Adipocyte (in vitro differentiated cells): ENCODE data around the gene GRM7.

Experiments
- DNase-seq: peaks from one replicate; pipeline ENCODE4 v3.0.0-alpha.2; 2015; ENCODE audit warnings: low read depth
- H3K27me3 ChIP-seq: replicated peaks from 2 replicates; pipeline ENCODE4 v1.7.0; 2013; ENCODE audit warnings: mild to moderate bottlenecking, low read length, moderate library complexity; ENCODE audit not compliant: control insufficient read depth, insufficient read depth
- H3K36me3 ChIP-seq: 2 replicates; pipeline ENCODE4 v1.7.0; 2013; ENCODE audit warnings: low read length, mild to moderate bottlenecking, moderate library complexity; ENCODE audit not compliant: control insufficient read depth, insufficient read depth, severe bottlenecking
- H3K4me1 ChIP-seq: 2 replicates; pipeline ENCODE4 v1.7.0; 2013; ENCODE audit warnings: mild to moderate bottlenecking, low read length, moderate library complexity; ENCODE audit not compliant: control insufficient read depth, insufficient read depth
- H3K4me3 ChIP-seq: 2 replicates; pipeline ENCODE4 v1.7.0; 2013; ENCODE audit warnings: mild to moderate bottlenecking, low read length, moderate library complexity
- H3K9ac ChIP-seq: 2 replicates; pipeline ENCODE4 v1.7.0; 2013; ENCODE audit warnings: mild to moderate bottlenecking, low read length, moderate library complexity
- H3K9me3 ChIP-seq: 2 replicates; pipeline ENCODE4 v1.7.0; 2013; ENCODE audit warnings: mild to moderate bottlenecking, low read length, moderate library complexity; ENCODE audit not compliant: control insufficient read depth

The GRM7 gene

GRCh38 chr3:7070461-7070860 lies 209.5 kb downstream of the GRM7 start:
- no peak overlapping the region for H3K4me3 ChIP-seq
- no peaks in the 10 kb centered on the region for H3K4me1 ChIP-seq
- H3K27me3 ChIP-seq: no peaks in the 10 kb centered on the region
- H3K9me3 ChIP-seq: no peaks in the 10 kb centered on the region
- no peaks in the 10 kb centered on the region for H3K36me3 ChIP-seq
- no peak overlapping the region for H3K9ac ChIP-seq
- no peak for DNase-seq

GRCh38 chr3:7074217-7074616 lies 213.3 kb downstream of the GRM7 start:
- no peaks in the 10 kb centered on the region for H3K36me3 ChIP-seq
- DNase-seq: no peak
- no peaks in the 10 kb centered on the region for H3K27me3 ChIP-seq
- H3K9ac ChIP-seq: no peak overlapping the region
- no peaks in the 10 kb centered on the region for H3K4me1 ChIP-seq
- no peaks in the 10 kb centered on the region for H3K9me3 ChIP-seq
- H3K4me3 ChIP-seq: no peak overlapping the region

GRCh38 chr3:7075117-7075516 lies 214.2 kb downstream of the GRM7 start:
- DNase-seq: no peak
- H3K9ac ChIP-seq: no peak overlapping the region
- H3K4me3 ChIP-seq: no peak overlapping the region
- no peaks in the 10 kb centered on the region for H3K4me1 ChIP-seq
- H3K36me3 ChIP-seq: no peaks in the 10 kb centered on the region
- H3K27me3 ChIP-seq: no peaks in the 10 kb centered on the region
- H3K9me3 ChIP-seq: no peaks in the 10 kb centered on the region

- no peak for DNase-seq
- H3K4me3 ChIP-seq: no peak overlapping the region
- H3K27me3 ChIP-seq: no peaks in the 10 kb centered on the region
- no peaks in the 10 kb centered on the region for H3K9me3 ChIP-seq
- no peak overlapping the region for H3K9ac ChIP-seq
- H3K36me3 ChIP-seq: no peaks in the 10 kb centered on the region
- no peaks in the 10 kb centered on the region for H3K4me1 ChIP-seq
Measured at GRCh38 chr3:7075901-7076300, 215.0 kb downstream of the GRM7 start.

GRCh38 chr3:7082244-7082643 lies 221.3 kb downstream of the GRM7 start:
- no peaks in the 10 kb centered on the region for H3K9me3 ChIP-seq
- no peak overlapping the region for H3K4me3 ChIP-seq
- no peak for DNase-seq
- H3K4me1 ChIP-seq: peaks cover 3% of the 10 kb centered on the region
- no peaks in the 10 kb centered on the region for H3K27me3 ChIP-seq
- H3K36me3 ChIP-seq: no peaks in the 10 kb centered on the region
- no peak overlapping the region for H3K9ac ChIP-seq

- Histone ChIP-seq H3K9ac (no peak overlapping the region), H3K4me1 (peaks cover 3% of the 10 kb centered on the region), H3K27me3 (no peaks in the 10 kb centered on the region), H3K9me3 (no peaks in the 10 kb centered on the region), H3K4me3 (no peak overlapping the region), H3K36me3 (no peaks in the 10 kb centered on the region)
- DNase-seq: no peak
Measured at GRCh38 chr3:7086417-7086816, 225.5 kb downstream of the GRM7 start.

GRCh38 chr3:7095116-7095515 lies 234.2 kb downstream of the GRM7 start:
- Histone ChIP-seq H3K27me3 (no peaks in the 10 kb centered on the region), H3K4me1 (peaks cover 3% of the 10 kb centered on the region), H3K9me3 (peaks cover 4% of the 10 kb centered on the region), H3K36me3 (no peaks in the 10 kb centered on the region), H3K4me3 (no peak overlapping the region), H3K9ac (no peak overlapping the region)
- DNase-seq: no peak

GRCh38 chr3:7100136-7100535 lies 239.2 kb downstream of the GRM7 start:
- H3K27me3 ChIP-seq: no peaks in the 10 kb centered on the region
- no peak overlapping the region for H3K9ac ChIP-seq
- H3K9me3 ChIP-seq: peaks cover 10% of the 10 kb centered on the region
- H3K4me1 ChIP-seq: no peaks in the 10 kb centered on the region
- H3K4me3 ChIP-seq: no peak overlapping the region
- no peaks in the 10 kb centered on the region for H3K36me3 ChIP-seq
- DNase-seq: no peak

GRCh38 chr3:7106635-7107034 lies 245.7 kb downstream of the GRM7 start:
- no peak for DNase-seq
- Histone ChIP-seq H3K4me3 (no peak overlapping the region), H3K27me3 (no peaks in the 10 kb centered on the region), H3K36me3 (no peaks in the 10 kb centered on the region), H3K9ac (no peak overlapping the region), H3K9me3 (peaks cover 7% of the 10 kb centered on the region), H3K4me1 (no peaks in the 10 kb centered on the region)

GRCh38 chr3:7112523-7113056 lies 251.7 kb downstream of the GRM7 start:
- no peaks in the 10 kb centered on the region for H3K9me3 ChIP-seq
- no peak overlapping the region for H3K4me3 ChIP-seq
- no peak for DNase-seq
- no peak overlapping the region for H3K9ac ChIP-seq
- H3K4me1 ChIP-seq: no peaks in the 10 kb centered on the region
- H3K27me3 ChIP-seq: no peaks in the 10 kb centered on the region
- H3K36me3 ChIP-seq: no peaks in the 10 kb centered on the region

- Histone ChIP-seq H3K27me3 (no peaks in the 10 kb centered on the region), H3K4me3 (no peak overlapping the region), H3K36me3 (no peaks in the 10 kb centered on the region), H3K9ac (no peak overlapping the region), H3K9me3 (no peaks in the 10 kb centered on the region), H3K4me1 (peaks cover 6% of the 10 kb centered on the region)
- DNase-seq: no peak
Measured at GRCh38 chr3:7144697-7145308, 283.9 kb downstream of the GRM7 start.

GRCh38 chr3:7146529-7146928 lies 285.6 kb downstream of the GRM7 start:
- no peaks in the 10 kb centered on the region for H3K9me3 ChIP-seq
- no peaks in the 10 kb centered on the region for H3K36me3 ChIP-seq
- H3K9ac ChIP-seq: no peak overlapping the region
- H3K4me1 ChIP-seq: peaks cover 6% of the 10 kb centered on the region
- DNase-seq: no peak
- H3K4me3 ChIP-seq: no peak overlapping the region
- no peaks in the 10 kb centered on the region for H3K27me3 ChIP-seq
